H1 (cell line): ENCODE data around the gene ZNF189. TPM values are rescaled to one million over a fixed set of nuclear protein-coding genes. Genes with fewer than 3 reads are reported as not detected.

Source experiments
- CHD2 ChIP-seq: IDR thresholded peaks from 2 replicates; pipeline ENCODE4 v1.6.1; 2012; ENCODE audit warnings: low read length, improper control_type of control experiment
- EP300 ChIP-seq, 2 experiments: IDR thresholded peaks; 1 replicate in 1 of 2; 2 replicates in 1 of 2; pipeline ENCODE4 v1.6.1; 2011 to 2012; ENCODE audit warnings: low read depth in 2 of 2, low read length in 2 of 2, mild to moderate bottlenecking in 2 of 2, borderline replicate concordance in 1 of 2, inconsistent platforms in 1 of 2, moderate library complexity in 1 of 2
- JUN ChIP-seq: IDR thresholded peaks from 2 replicates; pipeline ENCODE4 v1.6.1; 2011; ENCODE audit warnings: low read depth, mild to moderate bottlenecking, improper control_type of control experiment, low read length
- POLR2AphosphoS5 ChIP-seq: IDR thresholded peaks from 2 replicates; pipeline ENCODE4 v1.6.1; 2011; ENCODE audit warnings: low read depth, low read length
- polyA plus RNA-seq, 7 experiments: library from polyadenylated mRNA; depleted of rRNA in 3 of 7; stranded (reverse) in 5 of 7; unstranded in 2 of 7; fragments of >200 nt in 5 of 7; fragments of 200-250 nt in 2 of 7; gene quantifications; 1 replicate in 5 of 7; 2 replicates in 1 of 7; 4 replicates in 1 of 7; pipeline versions ENCODE4 v1.2.1 to v1.2.3, GENCODE V29; 2011 to 2013; ENCODE audit warnings: missing spikeins in 2 of 7, mixed read lengths in 2 of 7
- total RNA-seq: library from RNA; stranded (reverse); fragmentation: NEBNext Ultra II Directional; extraction: Animal tissue kit (Norgen Biotek cat#: 25700); gene quantifications from 2 replicates; pipeline ENCODE4 v1.2.1, GENCODE V29; 2021

ZNF189 gene
- total and polyA plus RNA-seq, 2 of the 8 experiments (the other 6 are each of a cell fraction or from before 2014, with no cell fraction given) = 1.9 to 12.3 TPM

- TF ChIP-seq JUN = no peak
- no peak for TF ChIP-seq EP300 (IDR thresholded peaks at IDR 0.05; ENCODE audit: borderline replicate concordance in 1 of 2, low read depth in 2 of 2, low read length in 2 of 2)
- TF ChIP-seq CHD2 = no peak
- TF ChIP-seq POLR2AphosphoS5 = no peak
- TF ChIP-seq, all 59 proteins: peak for 0
Observed at GRCh38 chr9:101453776-101454570, 55.3 kb downstream of the ZNF189 start (continued).
